Stimulated activated CD4-positive, alpha-beta T cell treated with anti-CD3 and anti-CD28 coated beads, Interleukin-12 subunit alpha, Interleukin-12 subunit beta, amount 100 ng/mL, for 4 hours (primary cell): Measurements from ENCODE around the gene ENAH.
A peak's percentile ranks its signal among the peaks of the same experiment; 100 is the strongest.
"Not testable (repeated sequence)": the region's sequence is repeated elsewhere in the genome, so short reads cannot be mapped to it uniquely, and the experiment has no call there.

Source experiments
- DNase-seq: peaks from one replicate; pipeline ENCODE4 v3.0.0-alpha.2; 2020

ENAH gene

GRCh38 chr1:225670806-225671733, 18.1 kb upstream of the ENAH start:
- DNase-seq, result no peak

- no peak for DNase-seq
Measured at GRCh38 chr1:225670356-225670755, 17.4 kb upstream of the ENAH start.

GRCh38 chr1:225668222-225668621, 15.3 kb upstream of the ENAH start:
- DNase-seq, result no peak

GRCh38 chr1:225667362-225667761, 14.4 kb upstream of the ENAH start:
- DNase-seq, result no peak

- no peak for DNase-seq
Measured at GRCh38 chr1:225666495-225666894, 13.6 kb upstream of the ENAH start.

GRCh38 chr1:225664762-225665161, 11.8 kb upstream of the ENAH start:
- DNase-seq, result no peak

GRCh38 chr1:225662155-225662554, 9.2 kb upstream of the ENAH start:
- no peak for DNase-seq

- no peak for DNase-seq
Measured at GRCh38 chr1:225660544-225660946, 7.6 kb upstream of the ENAH start.

GRCh38 chr1:225658041-225658440, 5.1 kb upstream of the ENAH start:
- no peak for DNase-seq

- no peak for DNase-seq
Measured at GRCh38 chr1:225657462-225657989, 4.6 kb upstream of the ENAH start.

GRCh38 chr1:225656259-225656655, 3.3 kb upstream of the ENAH start:
- not testable (repeated sequence) for DNase-seq

- no peak for DNase-seq
Measured at GRCh38 chr1:225655509-225656258, 2.8 kb upstream of the ENAH start.

GRCh38 chr1:225654688-225655508, 2.0 kb upstream of the ENAH start:
- DNase-seq, result no peak

- no peak for DNase-seq
Measured at GRCh38 chr1:225654277-225654597, 1.3 kb upstream of the ENAH start.

GRCh38 chr1:225653463-225654276, 747 bp upstream of the ENAH start:
- DNase-seq, result peak; percentile 17

GRCh38 chr1:225651872-225652728, 823 bp downstream of the ENAH start:
- peak; percentile 4 for DNase-seq

GRCh38 chr1:225651376-225651871, 1.5 kb downstream of the ENAH start:
- no peak for DNase-seq

- DNase-seq, result no peak
Measured at GRCh38 chr1:225650179-225650578, 2.7 kb downstream of the ENAH start.

GRCh38 chr1:225645194-225645895, 7.6 kb downstream of the ENAH start:
- DNase-seq, result no peak

- no peak for DNase-seq
Measured at GRCh38 chr1:225644666-225645065, 8.3 kb downstream of the ENAH start.
